IMR-90 (cell line): ENCODE results near the gene CDH26. TPM values are rescaled to one million over a fixed set of nuclear protein-coding genes. Genes with fewer than 3 reads are reported as not detected.
A peak's percentile ranks its signal among the peaks of the same experiment; 100 is the strongest.

Experiments used
- ATAC-seq: fragments of 200-7000 bp; cut with Tn5 transposase; 2 replicates; pipeline ENCODE4 v1.9.1; 2020; ENCODE audit warnings: low read depth, mild to moderate bottlenecking, moderate library complexity
- BruUV-seq: library from RNA; stranded (reverse); fragments of 400-500 nt; replicated peaks from 2 replicates; lab custom pipeline; 2021; lab: Mats Ljungman, UMichigan
- CTCF ChIA-PET: fragments of 300-600 bp; formaldehyde crosslinking; extraction: SDS; loops from one replicate; lab custom pipeline; 2021; ENCODE audit warnings: antibody characterized with exemption; lab: Yijun Ruan, JAX
- POLR2A ChIA-PET: fragments of 300-600 bp; sonication (Branson Sonifier 250); formaldehyde crosslinking; loops from one replicate; lab custom pipeline; 2022; ENCODE audit warnings: antibody characterized with exemption; ENCODE audit not compliant: unreplicated experiment; lab: Charles Lee
- DNase-seq: peaks from one replicate; pipeline ENCODE4 v3.0.0; 2013
- H2AFZ ChIP-seq: replicated peaks from 2 replicates; pipeline ENCODE3; 2013; ENCODE audit warnings: low read length, mild to moderate bottlenecking; ENCODE audit not compliant: poor library complexity
- H2AK5ac ChIP-seq: 2 replicates; pipeline ENCODE4 v1.6.1; 2013; ENCODE audit warnings: low read depth, low read length, inconsistent platforms
- H2AK9ac ChIP-seq: replicated peaks from 2 replicates; pipeline ENCODE3; 2013; ENCODE audit warnings: mild to moderate bottlenecking, low read depth, low read length, moderate library complexity; ENCODE audit not compliant: poor library complexity
- H2BK120ac ChIP-seq: 2 replicates; pipeline ENCODE4 v1.6.1; 2013; ENCODE audit warnings: low read depth, low read length, inconsistent platforms
- H2BK15ac ChIP-seq: 3 replicates; pipeline ENCODE4 v1.6.1; 2013; ENCODE audit warnings: low read depth, low read length, inconsistent platforms
- H2BK20ac ChIP-seq: 2 replicates; pipeline ENCODE4 v1.6.1; 2013; ENCODE audit warnings: low read depth, mild to moderate bottlenecking, inconsistent platforms, low read length, moderate library complexity
- H2BK5ac ChIP-seq: 2 replicates; pipeline ENCODE4 v1.6.1; 2013; ENCODE audit warnings: mild to moderate bottlenecking, low read depth, low read length, inconsistent platforms; ENCODE audit not compliant: poor library complexity, severe bottlenecking
- H3K14ac ChIP-seq: replicated peaks from 2 replicates; pipeline ENCODE4 v1.6.1; 2013; ENCODE audit warnings: low read depth, low read length, inconsistent platforms
- H3K18ac ChIP-seq: 2 replicates; pipeline ENCODE4 v1.6.1; 2013; ENCODE audit warnings: low read depth, low read length, control low read depth
- H3K23ac ChIP-seq: 2 replicates; pipeline ENCODE4 v1.6.1; 2013; ENCODE audit warnings: low read depth, low read length, inconsistent platforms
- H3K27ac ChIP-seq: 2 replicates; pipeline ENCODE4 v1.5.1; 2013; ENCODE audit warnings: mild to moderate bottlenecking, control low read depth, low read length; ENCODE audit not compliant: insufficient read depth
- H3K27me3 ChIP-seq: 2 replicates; pipeline ENCODE4 v1.6.1; 2013; ENCODE audit warnings: low read length; ENCODE audit not compliant: control insufficient read depth, insufficient read depth
- H3K36me3 ChIP-seq: 2 replicates; pipeline ENCODE4 v1.6.1; 2013; ENCODE audit warnings: low read length, mixed read lengths; ENCODE audit not compliant: control insufficient read depth, insufficient read depth
- H3K4ac ChIP-seq: 2 replicates; pipeline ENCODE4 v1.6.1; 2013; ENCODE audit warnings: low read depth, low read length, inconsistent platforms
- H3K4me1 ChIP-seq: 2 replicates; pipeline ENCODE4 v1.6.1; 2013; ENCODE audit warnings: low read length, mixed read lengths; ENCODE audit not compliant: control insufficient read depth, insufficient read depth
- H3K4me2 ChIP-seq: 2 replicates; pipeline ENCODE4 v1.6.1; 2013; ENCODE audit warnings: low read depth, mild to moderate bottlenecking, control low read depth, low read length, moderate library complexity
- H3K4me3 ChIP-seq: 2 replicates; pipeline ENCODE4 v1.5.1; 2013; ENCODE audit warnings: low read depth, mild to moderate bottlenecking, control low read depth, low read length, moderate library complexity; ENCODE audit not compliant: insufficient read depth
- H3K56ac ChIP-seq: 2 replicates; pipeline ENCODE4 v1.6.1; 2013; ENCODE audit warnings: low read length, inconsistent platforms; ENCODE audit not compliant: insufficient read depth; ENCODE audit errors: extremely low read depth
- H3K79me1 ChIP-seq, 2 experiments: 2 replicates each; pipeline ENCODE4 v1.6.1; 2013; ENCODE audit warnings: low read length in 2 of 2, inconsistent platforms in 1 of 2, low read depth in 1 of 2
- H3K9ac ChIP-seq: 2 replicates; pipeline ENCODE4 v1.6.1; 2013; ENCODE audit warnings: low read depth, low read length, control low read depth
- H3K9me1 ChIP-seq: 2 replicates; pipeline ENCODE4 v1.6.1; 2013; ENCODE audit warnings: low read length, inconsistent platforms; ENCODE audit not compliant: insufficient read depth
- H3K9me3 ChIP-seq: 2 replicates; pipeline ENCODE4 v1.6.1; 2013; ENCODE audit warnings: low read length; ENCODE audit not compliant: control insufficient read depth, insufficient read depth
- H4K20me1 ChIP-seq: 2 replicates; pipeline ENCODE4 v1.6.1; 2013; ENCODE audit warnings: low read length, inconsistent platforms; ENCODE audit not compliant: insufficient read depth
- H4K5ac ChIP-seq: 2 replicates; pipeline ENCODE4 v1.6.1; 2013; ENCODE audit warnings: mild to moderate bottlenecking, low read depth, low read length, control low read depth
- H4K8ac ChIP-seq, 2 experiments: 2 replicates each; pipeline ENCODE4 v1.6.1; 2013; ENCODE audit warnings: low read depth in 2 of 2, low read length in 2 of 2, control low read depth in 1 of 2, inconsistent platforms in 1 of 2
- H4K91ac ChIP-seq: 2 replicates; pipeline ENCODE4 v1.6.1; 2013; ENCODE audit warnings: low read depth, low read length, inconsistent platforms; ENCODE audit not compliant: insufficient read depth
- CHD1 ChIP-seq: IDR thresholded peaks from 2 replicates; pipeline ENCODE4 v1.6.1; 2012; ENCODE audit warnings: low read depth, low read length, improper control_type of control experiment
- ELK1 ChIP-seq: fragments of 150-350 bp; IDR thresholded peaks from 2 replicates; pipeline ENCODE4 v1.6.1; 2016; ENCODE audit warnings: low read depth, mild to moderate bottlenecking, low read length, moderate library complexity, borderline replicate concordance
- MAZ ChIP-seq: IDR thresholded peaks from 2 replicates; pipeline ENCODE4 v1.6.1; 2012; ENCODE audit warnings: low read depth, mild to moderate bottlenecking, low read length, improper control_type of control experiment, moderate library complexity, borderline replicate concordance
- MXI1 ChIP-seq: IDR thresholded peaks from 2 replicates; pipeline ENCODE4 v1.6.1; 2012; ENCODE audit warnings: low read depth, mild to moderate bottlenecking, low read length, moderate library complexity, borderline replicate concordance
- NFE2L2 ChIP-seq: fragments of 150-350 bp; IDR thresholded peaks from 2 replicates; pipeline ENCODE4 v1.6.1; 2016; ENCODE audit warnings: low read depth, mild to moderate bottlenecking, low read length
- POLR2A ChIP-seq: IDR thresholded peaks from 2 replicates; pipeline ENCODE4 v1.6.1; 2012; ENCODE audit warnings: mild to moderate bottlenecking, low read depth, low read length
- RCOR1 ChIP-seq: IDR thresholded peaks from 2 replicates; pipeline ENCODE4 v1.6.1; 2012; ENCODE audit warnings: mild to moderate bottlenecking, low read length, improper control_type of control experiment; ENCODE audit not compliant: insufficient replicate concordance
- SMC3 ChIP-seq: fragments of 150-350 bp; IDR thresholded peaks from 2 replicates; pipeline ENCODE4 v1.6.1; 2016; ENCODE audit warnings: low read depth, mild to moderate bottlenecking, antibody characterized with exemption, low read length, moderate library complexity
- USF2 ChIP-seq: fragments of 150-350 bp; IDR thresholded peaks from 2 replicates; pipeline ENCODE4 v1.6.1; 2017; ENCODE audit warnings: mild to moderate bottlenecking, antibody characterized with exemption, low read length, low read depth
- WGBS, 2 experiments: methylation state at CpG; one replicate each; pipeline versions ENCODE4 v1.1.5 to v1.1.7; 2013; ENCODE audit warnings: missing lambda C conversion rate in 2 of 2; ENCODE audit not compliant: insufficient read length in 1 of 2; ENCODE audit errors: extremely low coverage in 2 of 2; 5-methylcytosine and 5-hydroxymethylcytosine counted together
- dilution Hi-C: fragments of 300-500 bp; cut with HindIII; formaldehyde crosslinking; loops from one replicate; pipeline ENCODE4 v1.14.3; 2018; ENCODE audit warnings: low sequenced_read_pairs; ENCODE audit not compliant: unreplicated experiment
- in situ Hi-C: fragments of 300-500 bp; cut with MboI; formaldehyde crosslinking; loops from 3 replicates; pipeline ENCODE4 v1.14.3; 2019; ENCODE audit warnings: low sequenced_read_pairs, inconsistent platforms, mixed read lengths
- intact Hi-C: fragments of 100-400 bp; cut with micrococcal nuclease; formaldehyde crosslinking; loops from 2 replicates; pipeline ENCODE4 v1.10.0; 2022
- polyA plus RNA-seq, 3 experiments: library from polyadenylated mRNA; depleted of rRNA; stranded (reverse); fragments of >200 nt; gene quantifications; 2 replicates each; pipeline ENCODE4 v1.2.3, GENCODE V29; 2012; ENCODE audit warnings: low replicate concordance in 1 of 3
- total RNA-seq: library from RNA; depleted of rRNA; stranded (reverse); fragments of >200 nt; gene quantifications from 2 replicates; pipeline ENCODE4 v1.2.3, GENCODE V29; 2012

Gene CDH26
- total and polyA plus RNA-seq, 2 of the 4 experiments (the other 2 are of a cell fraction), result not detected

- peak; percentile 23 for DNase-seq
- H2AK5ac ChIP-seq, result peak overlapping the region; percentile 85; the same call in 1 of the 2 replicates
- H2BK15ac ChIP-seq, result no peak overlapping the region
- no peak overlapping the region for H3K18ac ChIP-seq
- no peak overlapping the region for H2BK20ac ChIP-seq
- peaks cover 10 to 16% of the 10 kb centered on the region in 2 experiments for H3K79me1 ChIP-seq
- H3K23ac ChIP-seq, result no peak overlapping the region
- no peak overlapping the region for H2BK120ac ChIP-seq
- no peak overlapping the region for H3K56ac ChIP-seq
- BruUV-seq, result no TSS peak
- H3K9ac ChIP-seq, result peak overlapping the region; percentile 3; the same call in 1 of the 2 replicates
- intact Hi-C loops (no loop called here), dilution Hi-C loops (no loop called here), in situ Hi-C loops (no loop called here)
- CTCF ChIA-PET, result interaction anchor here (2.7 kb wide), 1 partner anchor 11 kb away, joined by 5 read pairs; no protein-coding TSS in a partner anchor
- no peaks in the 10 kb centered on the region for H3K36me3 ChIP-seq
- H2AFZ ChIP-seq, result no peak overlapping the region
- H4K8ac ChIP-seq, result no peak overlapping the region; a peak in 1 of 4 replicates
- no peak for TF ChIP-seq CHD1
- no peak for TF ChIP-seq MXI1
- TF ChIP-seq POLR2A, result no peak
- no peak for TF ChIP-seq MAZ
- no peak for TF ChIP-seq USF2
- no peak for TF ChIP-seq NFE2L2
- TF ChIP-seq ELK1, result no peak
- no peak for TF ChIP-seq RCOR1
- TF ChIP-seq SMC3, result no peak
- no peak overlapping the region for H4K5ac ChIP-seq
- H3K4me1 ChIP-seq, result peaks cover 9% of the 10 kb centered on the region
- peak overlapping the region; percentile 27 for H2BK5ac ChIP-seq
- no peak for ATAC-seq
- H4K20me1 ChIP-seq, result peaks cover 13% of the 10 kb centered on the region
- 93% methylated on average over 5 of the region's 7 CpGs; no CpG with 5 or more reads in 1 of the 2 experiments for WGBS, 2 experiments
- no peaks in the 10 kb centered on the region for H3K27me3 ChIP-seq
- H3K9me1 ChIP-seq, result no peaks in the 10 kb centered on the region
- H2AK9ac ChIP-seq, result no peak overlapping the region
- H3K9me3 ChIP-seq, result no peaks in the 10 kb centered on the region
- no peak overlapping the region for H3K4ac ChIP-seq
- H3K14ac ChIP-seq, result no peak overlapping the region
- no peak overlapping the region for H3K4me3 ChIP-seq
- POLR2A ChIA-PET, result no interaction called here
- H3K4me2 ChIP-seq, result peak overlapping the region; percentile 88
- H3K27ac ChIP-seq, result no peak overlapping the region
- no peak overlapping the region for H4K91ac ChIP-seq
Observed at GRCh38 chr20:59938696-59939051, 19.5 kb upstream of the CDH26 start.
